ENCODE data around the gene ARHGDIA.

DNA sequence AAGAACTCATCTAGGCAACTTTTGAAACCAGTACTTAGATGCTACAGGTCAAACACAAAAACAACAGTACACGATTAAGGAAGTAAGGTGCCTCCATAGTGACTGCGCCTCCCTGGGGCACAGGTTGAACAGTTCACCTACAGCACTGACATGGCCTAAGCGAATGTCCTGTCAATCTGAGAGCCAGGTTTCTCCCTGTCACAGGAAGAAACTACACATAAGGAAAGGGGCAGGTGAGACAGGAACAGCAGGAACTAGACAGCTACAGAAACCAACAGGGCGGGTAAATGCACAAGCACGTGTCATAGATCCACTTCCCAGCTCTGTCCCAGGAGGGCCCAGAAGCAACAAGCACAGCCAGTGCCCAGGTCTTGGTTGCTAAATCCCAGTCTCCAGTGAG is 8.0 kb upstream of the ARHGDIA start:
- TF ChIP-seq, protein P1, sequence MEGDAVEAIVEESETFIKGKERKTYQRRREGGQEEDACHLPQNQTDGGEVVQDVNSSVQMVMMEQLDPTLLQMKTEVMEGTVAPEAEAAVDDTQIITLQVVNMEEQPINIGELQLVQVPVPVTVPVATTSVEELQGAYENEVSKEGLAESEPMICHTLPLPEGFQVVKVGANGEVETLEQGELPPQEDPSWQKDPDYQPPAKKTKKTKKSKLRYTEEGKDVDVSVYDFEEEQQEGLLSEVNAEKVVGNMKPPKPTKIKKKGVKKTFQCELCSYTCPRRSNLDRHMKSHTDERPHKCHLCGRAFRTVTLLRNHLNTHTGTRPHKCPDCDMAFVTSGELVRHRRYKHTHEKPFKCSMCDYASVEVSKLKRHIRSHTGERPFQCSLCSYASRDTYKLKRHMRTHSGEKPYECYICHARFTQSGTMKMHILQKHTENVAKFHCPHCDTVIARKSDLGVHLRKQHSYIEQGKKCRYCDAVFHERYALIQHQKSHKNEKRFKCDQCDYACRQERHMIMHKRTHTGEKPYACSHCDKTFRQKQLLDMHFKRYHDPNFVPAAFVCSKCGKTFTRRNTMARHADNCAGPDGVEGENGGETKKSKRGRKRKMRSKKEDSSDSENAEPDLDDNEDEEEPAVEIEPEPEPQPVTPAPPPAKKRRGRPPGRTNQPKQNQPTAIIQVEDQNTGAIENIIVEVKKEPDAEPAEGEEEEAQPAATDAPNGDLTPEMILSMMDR (conservative IDR thresholded peaks at IDR 0.05; ENCODE audit: low read depth, low read length) = no peak
- TF ChIP-seq EZH2 (IDR thresholded peaks at IDR 0.05; ENCODE audit: borderline replicate concordance, low read depth, low read length, poor library complexity, severe bottlenecking) = no peak

Measured in A673 (cell line).